Measurements from ENCODE around the gene ZSWIM6. TPM values are rescaled to one million over a fixed set of nuclear protein-coding genes. Genes with fewer than 3 reads are reported as not detected.

The ZSWIM6 gene
- polyA plus RNA-seq, 10 donors = 6.7 to 10.8 (median 9.0) TPM

GRCh38 chr5:61357745-61358144 is 25.7 kb downstream of the ZSWIM6 start:
- DNase-seq = no peak

DNA sequence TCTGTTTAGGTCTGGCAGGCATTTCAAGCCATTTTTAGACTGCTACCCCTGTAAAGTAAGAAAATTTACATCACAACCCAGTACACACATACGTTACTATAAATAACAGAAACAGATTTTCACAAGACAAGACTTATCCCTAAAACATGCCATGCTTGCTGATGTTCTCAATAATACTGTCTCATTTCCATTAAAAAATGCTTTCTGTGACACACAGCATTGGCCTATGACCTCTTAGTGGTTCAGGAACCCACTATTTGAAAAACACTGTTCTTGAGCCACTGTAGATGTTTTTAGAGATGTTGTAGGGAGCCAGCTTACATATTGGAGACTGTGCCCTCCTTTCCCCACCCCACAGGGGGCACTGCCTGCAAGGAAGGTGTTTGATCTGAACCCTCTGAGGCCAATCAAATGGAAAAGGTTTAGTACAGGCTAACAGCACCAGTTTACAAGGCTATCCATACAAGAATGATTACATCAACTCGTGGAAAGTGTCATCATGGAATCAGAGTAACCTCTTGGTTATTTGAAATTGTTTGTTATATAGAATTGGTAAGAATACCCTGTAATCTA is 30.8 kb downstream of the ZSWIM6 start:
- no peak for DNase-seq

DNA sequence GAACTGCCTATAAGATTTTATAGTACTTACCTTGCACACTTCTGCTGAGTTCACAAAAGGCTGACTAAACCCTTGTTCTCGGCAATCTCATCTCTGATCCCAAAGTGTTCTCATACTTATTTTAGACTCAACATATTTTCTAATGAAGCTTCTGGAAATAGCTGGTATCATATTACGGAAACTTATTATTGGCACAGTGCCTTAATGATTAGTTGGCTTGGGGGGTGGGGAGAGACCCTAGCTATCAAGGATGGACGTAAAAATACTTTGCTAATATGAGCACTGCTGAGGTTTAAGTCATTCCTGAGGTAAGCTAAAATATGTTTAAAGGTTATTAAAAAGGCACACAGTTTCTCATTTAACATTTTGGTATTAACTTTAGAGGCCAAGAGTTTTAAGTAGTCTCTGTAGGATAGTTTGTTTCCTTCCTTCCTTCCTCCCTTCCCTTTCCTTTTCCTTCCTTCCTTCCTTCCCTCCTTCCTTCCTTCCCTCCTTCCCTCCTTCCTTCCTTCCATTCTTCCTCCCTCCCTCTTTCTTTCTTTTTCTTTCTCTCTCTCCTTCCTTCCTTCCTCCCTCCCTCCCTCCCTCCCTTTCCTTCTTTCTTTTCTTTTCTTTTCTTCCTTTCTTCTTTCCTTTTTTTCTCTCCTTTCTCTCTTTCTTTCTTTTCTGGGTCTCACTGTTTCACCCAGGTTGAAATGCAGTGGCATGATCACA is 31.5 kb downstream of the ZSWIM6 start:
- DNase-seq = no peak

DNA sequence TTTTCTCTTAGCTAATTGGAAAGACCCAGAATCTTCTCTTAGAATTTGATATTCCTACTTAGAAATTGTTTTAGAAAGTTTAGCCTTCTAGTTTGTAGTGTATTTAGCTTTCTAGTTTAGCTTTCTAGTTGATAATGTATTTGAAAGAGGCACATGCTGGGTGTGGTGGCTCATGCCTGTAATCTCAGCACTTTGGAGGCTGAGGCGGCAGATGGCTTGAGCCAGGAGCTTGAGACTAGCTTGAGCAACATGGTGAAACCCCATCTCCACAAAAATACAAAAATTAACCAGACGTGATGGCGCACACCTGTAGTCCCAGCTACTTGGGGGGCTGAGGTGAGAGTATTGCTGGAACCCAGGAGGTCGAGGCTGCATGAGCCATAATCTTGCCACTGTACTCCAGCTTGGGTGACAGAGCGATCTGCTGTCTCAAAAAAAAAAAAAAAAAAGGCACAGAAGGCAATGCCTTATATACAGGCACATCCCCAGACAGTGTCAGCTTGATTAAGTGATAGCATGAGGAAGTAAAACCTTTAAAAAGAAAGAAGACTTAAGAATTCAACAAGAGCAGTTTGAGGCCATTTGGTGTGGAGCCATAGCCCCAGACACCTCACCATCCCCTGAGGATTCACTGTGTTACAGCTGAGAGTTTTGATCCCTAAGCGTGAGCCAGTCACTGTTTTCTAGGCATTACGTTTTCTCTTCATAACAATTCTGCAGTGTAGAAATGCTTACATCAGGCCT is 34.6 kb downstream of the ZSWIM6 start:
- DNase-seq = no peak

DNA sequence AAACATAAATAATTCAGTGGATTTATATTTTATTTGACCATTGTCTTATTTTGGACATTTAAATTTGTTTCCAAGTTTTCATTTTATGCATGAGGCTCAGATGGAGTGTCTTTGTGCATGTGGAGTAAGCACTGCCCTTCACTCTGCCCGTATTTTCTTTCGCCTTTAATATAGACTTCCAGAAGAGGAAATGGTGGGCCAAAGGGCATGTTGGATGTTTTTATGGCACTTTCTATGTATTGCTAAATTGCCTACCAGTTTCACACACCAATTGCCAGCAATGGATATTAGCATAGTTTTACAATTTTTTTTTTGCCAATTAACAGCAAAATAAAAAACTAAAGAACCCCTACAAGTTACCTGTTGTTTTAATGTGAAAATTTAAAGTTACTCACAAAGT is 38.4 kb downstream of the ZSWIM6 start:
- DNase-seq = no peak

DNA sequence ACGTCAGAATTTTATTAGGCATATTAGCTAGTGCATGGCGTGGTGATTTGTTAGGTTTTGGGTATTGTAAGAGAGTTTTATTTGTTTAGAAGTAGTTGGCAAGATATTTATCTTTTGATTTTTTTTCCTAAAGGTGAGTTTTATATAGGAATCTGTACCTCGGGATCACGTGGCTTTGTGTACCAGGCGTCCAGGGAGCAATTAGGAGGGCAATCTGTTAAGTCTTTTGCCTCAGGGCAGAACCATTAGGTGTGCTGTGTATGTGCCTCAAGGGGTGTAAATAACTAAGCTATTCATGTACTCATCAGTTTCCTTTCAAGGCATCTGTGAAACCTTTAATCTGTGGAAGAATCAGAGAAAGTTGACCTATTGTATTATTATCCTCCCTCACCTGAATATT is 39.4 kb downstream of the ZSWIM6 start:
- no peak for DNase-seq

- no peak for DNase-seq
Measured at GRCh38 chr5:61379677-61380076, 47.6 kb downstream of the ZSWIM6 start.

DNA sequence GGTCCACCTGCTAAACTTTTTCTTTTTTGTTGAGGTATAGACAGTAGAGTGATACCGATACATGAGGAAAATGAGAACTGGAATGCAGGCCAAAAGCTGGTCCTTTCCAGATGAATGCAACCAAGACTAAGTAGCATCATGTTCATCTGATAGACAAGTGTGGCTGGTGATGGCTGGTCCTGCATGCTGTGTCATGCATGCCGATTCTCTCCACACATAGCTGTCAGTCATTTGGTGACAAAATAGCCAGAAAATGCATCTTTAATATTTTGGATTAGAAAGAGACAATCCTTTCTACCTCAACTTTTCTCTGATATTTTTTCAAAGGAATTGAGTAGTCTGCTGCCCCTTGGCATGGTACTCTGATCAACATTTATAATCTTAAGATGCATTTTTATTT is 49.9 kb downstream of the ZSWIM6 start:
- no peak for DNase-seq

DNA sequence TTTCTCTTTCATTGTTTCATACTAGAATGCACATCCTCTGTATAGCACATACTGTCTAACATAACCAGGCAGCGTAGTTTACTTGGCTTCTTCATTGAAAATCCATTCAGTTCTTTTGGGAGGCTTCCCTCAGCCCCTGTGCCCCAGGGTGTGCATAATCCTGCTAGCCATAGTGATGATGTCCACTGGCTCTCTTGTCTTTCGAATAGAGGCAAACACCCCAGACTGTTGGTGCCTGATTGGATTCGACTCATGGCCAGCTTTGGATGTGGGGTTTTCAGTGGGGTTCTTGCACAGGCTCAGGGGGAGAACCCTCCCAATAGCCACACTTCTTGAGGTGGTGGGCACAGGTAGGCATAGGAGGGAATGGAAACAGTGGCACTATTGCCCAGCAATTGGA is 53.6 kb downstream of the ZSWIM6 start:
- DNase-seq = no peak

GRCh38 chr5:61386045-61386800 is 54.2 kb downstream of the ZSWIM6 start:
- peak in 1 of 3 donors; percentile 22 for DNase-seq

- DNase-seq = no peak
Measured at GRCh38 chr5:61389609-61390008, 57.6 kb downstream of the ZSWIM6 start.

DNA sequence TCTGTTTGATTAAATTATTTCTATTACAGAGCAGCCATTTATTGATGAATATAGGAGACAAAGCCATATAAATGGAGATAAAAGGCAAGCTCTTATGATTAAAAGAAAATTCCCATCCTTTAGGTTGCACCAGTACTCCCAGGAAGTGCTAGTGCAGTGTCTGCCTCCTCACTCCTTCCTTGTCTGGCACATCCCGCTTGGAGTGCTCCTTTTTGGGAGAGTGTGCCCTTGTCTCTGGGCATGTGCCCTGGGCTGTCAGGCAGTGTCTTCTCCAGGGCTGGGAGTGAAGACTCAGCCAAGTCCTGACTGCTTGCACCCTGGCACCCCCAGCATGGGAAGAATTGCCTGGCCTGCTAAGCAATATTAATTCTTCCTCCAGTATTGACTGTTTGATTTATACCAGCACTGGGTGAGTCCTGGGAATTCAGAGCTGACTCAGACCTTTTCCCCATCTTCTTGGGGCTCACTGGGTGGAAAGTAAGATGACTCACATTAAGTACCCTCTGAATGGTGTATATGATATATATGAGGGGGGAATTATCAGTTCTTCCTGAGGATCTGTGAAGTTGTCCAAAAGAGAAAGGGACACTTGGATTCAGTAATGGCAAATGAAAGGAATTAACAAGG is 62.1 kb downstream of the ZSWIM6 start:
- DNase-seq = no peak

DNA sequence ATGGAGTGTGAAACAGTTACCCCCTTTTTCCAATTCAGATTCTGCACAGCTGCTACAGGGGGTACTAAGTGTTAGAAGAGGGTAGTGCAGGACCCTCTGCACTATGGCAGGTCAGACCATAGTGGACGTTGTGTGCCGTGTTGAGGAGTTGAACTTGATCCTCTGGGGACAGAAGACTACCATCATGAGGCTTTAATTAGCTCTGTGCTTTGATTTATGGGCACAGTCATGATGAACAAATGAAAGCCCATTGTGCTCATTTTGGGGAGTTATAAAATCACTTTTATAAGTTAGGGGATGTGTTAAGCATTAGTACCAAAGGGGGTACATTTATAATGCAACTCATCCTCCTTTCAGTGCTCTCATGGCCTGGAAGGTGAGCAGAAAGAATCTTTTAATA is 62.7 kb downstream of the ZSWIM6 start:
- no peak for DNase-seq

DNA sequence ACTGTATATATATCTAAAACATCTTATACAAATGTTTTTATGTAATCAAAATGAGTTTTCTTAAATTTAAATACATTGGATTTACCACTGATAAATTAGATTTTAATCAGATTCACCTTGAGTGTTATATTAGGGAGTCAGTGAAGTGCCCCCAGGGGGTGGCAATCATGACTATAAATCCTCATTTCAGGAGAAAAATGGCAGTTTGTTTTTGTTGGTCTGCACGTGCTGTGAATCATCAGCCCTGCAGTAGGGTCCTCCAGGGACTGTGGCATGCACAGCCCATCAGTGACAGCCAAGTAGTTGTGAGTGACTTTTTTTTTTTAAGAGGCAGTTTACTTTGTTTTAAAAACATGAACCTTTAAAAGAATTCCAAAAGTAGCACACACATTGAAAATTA is 65.2 kb downstream of the ZSWIM6 start:
- peak in 1 of 3 donors; percentile 36 for DNase-seq

DNA sequence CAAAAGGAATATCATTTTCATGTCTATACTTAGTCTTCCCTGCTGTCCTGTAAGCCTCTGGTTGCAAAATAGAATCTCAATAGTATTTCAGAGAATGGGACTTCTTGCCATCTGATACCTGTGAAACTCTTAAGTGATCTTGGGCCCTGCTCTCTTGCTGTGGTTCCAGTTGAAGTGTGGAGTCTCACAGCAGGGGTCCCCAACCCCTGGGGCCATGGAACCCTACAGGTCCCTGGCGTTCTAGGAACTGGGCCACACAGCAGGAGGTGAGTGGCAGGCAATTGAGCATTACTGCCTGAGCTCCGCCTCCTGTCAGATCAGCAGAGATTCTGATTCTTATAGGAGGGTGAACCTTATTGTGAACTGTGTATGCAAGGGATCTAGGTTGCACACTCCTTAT is 65.9 kb downstream of the ZSWIM6 start:
- DNase-seq = no peak

DNA sequence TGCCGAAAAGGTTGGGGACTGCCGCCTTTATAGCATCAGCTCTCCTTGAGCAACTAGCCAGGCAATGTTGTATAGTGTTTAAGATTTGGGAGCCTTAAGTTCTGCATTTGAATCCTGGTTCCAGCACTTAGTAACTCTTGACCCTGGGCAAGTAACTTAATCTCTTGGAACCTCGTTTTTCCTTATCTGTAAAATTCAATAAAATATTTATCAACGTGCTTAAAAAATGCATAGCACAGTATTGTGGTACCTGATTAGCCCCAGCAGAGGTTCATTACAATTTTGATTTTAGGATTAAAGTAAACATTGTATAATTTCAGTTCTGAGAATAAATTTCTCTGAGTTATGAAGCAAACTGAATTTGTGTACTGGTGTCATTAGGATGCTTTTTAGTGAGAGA is 66.4 kb downstream of the ZSWIM6 start:
- DNase-seq = no peak

DNA sequence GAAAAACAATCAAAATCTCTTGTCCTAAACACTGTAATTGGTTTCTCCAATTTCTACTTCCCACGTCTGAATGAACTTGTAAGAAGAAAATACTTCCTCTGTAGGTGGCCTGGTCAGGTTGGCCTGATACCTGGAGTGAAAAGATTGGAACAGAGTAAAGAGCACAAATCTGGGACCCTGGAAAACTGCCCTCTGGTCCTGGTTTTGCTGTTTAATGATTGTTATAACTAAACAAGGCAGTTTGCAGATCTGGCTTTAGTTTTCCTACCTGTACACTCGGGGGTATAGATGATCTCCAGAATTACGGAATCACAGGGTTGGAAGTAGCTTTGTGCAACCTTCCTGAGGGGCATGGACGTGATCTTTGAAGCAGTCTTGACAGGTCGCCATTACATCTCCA is 67.6 kb downstream of the ZSWIM6 start:
- no peak for DNase-seq

GRCh38 chr5:61401726-61402125 is 69.7 kb downstream of the ZSWIM6 start:
- peak in 1 of 3 donors; percentile 35 for DNase-seq

GRCh38 chr5:61402244-61402823 is 70.3 kb downstream of the ZSWIM6 start:
- DNase-seq = no peak

- DNase-seq = peak in 1 of 3 donors; percentile 58
Measured at GRCh38 chr5:61402970-61403900, 71.2 kb downstream of the ZSWIM6 start.

Data from muscle of back (tissue), 11 donors.